DND-41 (cell line): ENCODE results near the gene SART3.

ENCODE experiments used
- ATAC-seq: fragments of 200-7000 bp; cut with Tn5 transposase; 3 replicates; pipeline ENCODE4 v1.9.1; 2021; ENCODE audit warnings: low read depth; ENCODE audit not compliant: insufficient read depth
- DNase-seq: peaks from one replicate; pipeline ENCODE4 v3.0.0-alpha.2; 2020
- H2AFZ ChIP-seq: 2 replicates; pipeline ENCODE4 v1.6.0; 2012; ENCODE audit warnings: low read depth, low read length
- H3K27ac ChIP-seq: 2 replicates; pipeline ENCODE4 v1.5.1; 2012; ENCODE audit warnings: low read length, inconsistent platforms
- H3K27me3 ChIP-seq: fragments of 200-600 bp; sonication (generic); 2 replicates; pipeline ENCODE4 v1.6.0; 2012; ENCODE audit warnings: low read length, mild to moderate bottlenecking, inconsistent platforms; ENCODE audit not compliant: insufficient read depth, poor library complexity
- H3K36me3 ChIP-seq: 2 replicates; pipeline ENCODE4 v1.5.1; 2012; ENCODE audit warnings: low read length, inconsistent platforms; ENCODE audit not compliant: insufficient read depth
- H3K4me1 ChIP-seq: 2 replicates; pipeline ENCODE4 v1.5.1; 2012; ENCODE audit warnings: mild to moderate bottlenecking, low read length; ENCODE audit not compliant: insufficient read depth
- H3K4me2 ChIP-seq: 2 replicates; pipeline ENCODE4 v1.6.0; 2012; ENCODE audit warnings: mild to moderate bottlenecking, moderate library complexity, low read length, inconsistent platforms; ENCODE audit not compliant: insufficient read depth
- H3K4me3 ChIP-seq, 2 experiments: fragments of 200-600 bp in 1 of 2; shearing (Covaris generic) in 1 of 2; 2 replicates each; pipeline ENCODE4 v1.5.1; 2012 to 2016; ENCODE audit warnings: inconsistent platforms in 2 of 2, low read length in 2 of 2, mild to moderate bottlenecking in 2 of 2, low read depth in 1 of 2, moderate library complexity in 1 of 2
- H3K79me2 ChIP-seq: 2 replicates; pipeline ENCODE4 v1.6.0; 2012; ENCODE audit warnings: low read length, inconsistent platforms; ENCODE audit not compliant: insufficient read depth
- H3K9ac ChIP-seq: 2 replicates; pipeline ENCODE4 v1.6.0; 2012; ENCODE audit warnings: low read depth, mild to moderate bottlenecking, inconsistent platforms, low read length, moderate library complexity
- H3K9me3 ChIP-seq: 2 replicates; pipeline ENCODE4 v1.5.1; 2012; ENCODE audit warnings: low read length, moderate library complexity, mild to moderate bottlenecking, inconsistent platforms; ENCODE audit not compliant: insufficient read depth, severe bottlenecking
- H4K20me1 ChIP-seq: 2 replicates; pipeline ENCODE4 v1.6.0; 2012; ENCODE audit warnings: low read length; ENCODE audit not compliant: insufficient read depth
- CTCF ChIP-seq: IDR thresholded peaks from 2 replicates; pipeline ENCODE4 v1.5.1; 2012; ENCODE audit warnings: borderline replicate concordance, low read length, moderate library complexity, mild to moderate bottlenecking; ENCODE audit not compliant: poor library complexity, severe bottlenecking; ENCODE audit errors: extremely low read depth
- EZH2 ChIP-seq: IDR thresholded peaks from 3 replicates; pipeline ENCODE4 v1.6.1; 2012; ENCODE audit warnings: borderline replicate concordance, low read depth, mild to moderate bottlenecking, moderate library complexity, low read length, inconsistent platforms; ENCODE audit not compliant: severe bottlenecking

SART3 gene

GRCh38 chr12:108603743-108604142 lies 42.8 kb upstream of the SART3 start:
- Histone ChIP-seq H3K4me3 (no peak overlapping the region), H4K20me1 (no peaks in the 10 kb centered on the region), H3K9ac (no peak overlapping the region), H3K9me3 (no peaks in the 10 kb centered on the region), H3K27ac (no peak overlapping the region), H3K36me3 (no peaks in the 10 kb centered on the region), H3K27me3 (no peaks in the 10 kb centered on the region), H3K79me2 (no peaks in the 10 kb centered on the region), H2AFZ (no peak overlapping the region), H3K4me1 (no peaks in the 10 kb centered on the region), H3K4me2 (no peak overlapping the region)
- DNase-seq: no peak
- ATAC-seq: no peak
- TF ChIP-seq EZH2 (no peak), CTCF (no peak)

GRCh38 chr12:108602976-108603704 lies 42.2 kb upstream of the SART3 start:
- TF ChIP-seq CTCF: no peak
- TF ChIP-seq EZH2: no peak
- Histone ChIP-seq H3K27ac (no peak overlapping the region), H3K4me1 (no peaks in the 10 kb centered on the region)

GRCh38 chr12:108602209-108602705 lies 41.3 kb upstream of the SART3 start:
- no peaks in the 10 kb centered on the region for H3K9me3 ChIP-seq

More at GRCh38 chr12:108602976-108603704, 42.2 kb upstream of the SART3 start:
- Histone ChIP-seq H3K79me2 (no peaks in the 10 kb centered on the region), H3K27me3 (no peaks in the 10 kb centered on the region), H3K4me2 (no peak overlapping the region), H2AFZ (no peak overlapping the region), H3K9ac (no peak overlapping the region), H4K20me1 (no peaks in the 10 kb centered on the region), H3K36me3 (no peaks in the 10 kb centered on the region), H3K4me3 (no peak overlapping the region), H3K9me3 (no peaks in the 10 kb centered on the region)
- DNase-seq: no peak
- no peak for ATAC-seq

More at GRCh38 chr12:108602209-108602705, 41.3 kb upstream of the SART3 start:
- H3K36me3 ChIP-seq: no peaks in the 10 kb centered on the region
- H3K27me3 ChIP-seq: no peaks in the 10 kb centered on the region
- TF ChIP-seq CTCF (no peak), EZH2 (no peak)
- DNase-seq: no peak
- ATAC-seq: no peak
- no peak overlapping the region for H3K9ac ChIP-seq
- no peaks in the 10 kb centered on the region for H3K4me1 ChIP-seq
- H3K79me2 ChIP-seq: no peaks in the 10 kb centered on the region
- H4K20me1 ChIP-seq: no peaks in the 10 kb centered on the region
- H3K27ac ChIP-seq: no peak overlapping the region
- no peak overlapping the region for H3K4me3 ChIP-seq
- H3K4me2 ChIP-seq: no peak overlapping the region
- no peak overlapping the region for H2AFZ ChIP-seq
